ENCODE data around the gene PTGR2. TPM values are rescaled to one million over a fixed set of nuclear protein-coding genes. Genes with fewer than 3 reads are reported as not detected.
"Not testable (repeated sequence)": the region's sequence is repeated elsewhere in the genome, so short reads cannot be mapped to it uniquely, and the experiment has no call there.

PTGR2 gene
- total RNA-seq, 1 donor from 2014 or later: 5.0 TPM

DNA sequence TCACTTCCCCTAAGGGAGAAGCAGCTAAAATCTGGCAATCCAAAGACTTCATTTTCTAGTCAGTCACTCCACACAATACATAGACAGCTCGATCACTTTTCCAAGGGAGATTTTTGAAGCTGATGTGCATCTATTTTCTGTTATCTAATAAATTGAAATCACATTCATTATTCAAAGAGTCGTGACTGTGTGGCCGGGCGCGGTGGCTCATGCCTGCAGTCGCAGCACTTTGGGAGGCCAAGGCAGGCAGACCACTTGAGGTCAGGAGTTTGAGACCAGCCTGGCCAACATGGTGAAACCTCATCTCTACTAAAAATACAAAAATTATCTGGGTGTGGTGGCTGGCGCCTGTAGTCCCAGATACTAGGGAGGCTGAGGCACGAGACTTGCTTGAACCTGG lies 27.1 kb upstream of the PTGR2 start:
- H3K27me3 Mint-ChIP-seq (ENCODE audit: unreplicated experiment): no peaks in the 10 kb centered on the region
- H3K4me3 Mint-ChIP-seq (ENCODE audit: unreplicated experiment): no peak overlapping the region
- peaks cover 10% of the 10 kb centered on the region for H3K9me3 Mint-ChIP-seq (ENCODE audit: unreplicated experiment)
- H3K36me3 Mint-ChIP-seq (ENCODE audit: unreplicated experiment): no peaks in the 10 kb centered on the region
- TF ChIP-seq, protein P1, sequence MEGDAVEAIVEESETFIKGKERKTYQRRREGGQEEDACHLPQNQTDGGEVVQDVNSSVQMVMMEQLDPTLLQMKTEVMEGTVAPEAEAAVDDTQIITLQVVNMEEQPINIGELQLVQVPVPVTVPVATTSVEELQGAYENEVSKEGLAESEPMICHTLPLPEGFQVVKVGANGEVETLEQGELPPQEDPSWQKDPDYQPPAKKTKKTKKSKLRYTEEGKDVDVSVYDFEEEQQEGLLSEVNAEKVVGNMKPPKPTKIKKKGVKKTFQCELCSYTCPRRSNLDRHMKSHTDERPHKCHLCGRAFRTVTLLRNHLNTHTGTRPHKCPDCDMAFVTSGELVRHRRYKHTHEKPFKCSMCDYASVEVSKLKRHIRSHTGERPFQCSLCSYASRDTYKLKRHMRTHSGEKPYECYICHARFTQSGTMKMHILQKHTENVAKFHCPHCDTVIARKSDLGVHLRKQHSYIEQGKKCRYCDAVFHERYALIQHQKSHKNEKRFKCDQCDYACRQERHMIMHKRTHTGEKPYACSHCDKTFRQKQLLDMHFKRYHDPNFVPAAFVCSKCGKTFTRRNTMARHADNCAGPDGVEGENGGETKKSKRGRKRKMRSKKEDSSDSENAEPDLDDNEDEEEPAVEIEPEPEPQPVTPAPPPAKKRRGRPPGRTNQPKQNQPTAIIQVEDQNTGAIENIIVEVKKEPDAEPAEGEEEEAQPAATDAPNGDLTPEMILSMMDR (IDR thresholded peaks at IDR 0.05): no peak
- DNase-seq (ENCODE audit: extremely low spot score, unreplicated experiment): no peak
- H3K4me1 Mint-ChIP-seq (ENCODE audit: unreplicated experiment): peaks cover 28% of the 10 kb centered on the region
- H3K27ac Mint-ChIP-seq (ENCODE audit: unreplicated experiment): peak overlapping the region; percentile 14

DNA sequence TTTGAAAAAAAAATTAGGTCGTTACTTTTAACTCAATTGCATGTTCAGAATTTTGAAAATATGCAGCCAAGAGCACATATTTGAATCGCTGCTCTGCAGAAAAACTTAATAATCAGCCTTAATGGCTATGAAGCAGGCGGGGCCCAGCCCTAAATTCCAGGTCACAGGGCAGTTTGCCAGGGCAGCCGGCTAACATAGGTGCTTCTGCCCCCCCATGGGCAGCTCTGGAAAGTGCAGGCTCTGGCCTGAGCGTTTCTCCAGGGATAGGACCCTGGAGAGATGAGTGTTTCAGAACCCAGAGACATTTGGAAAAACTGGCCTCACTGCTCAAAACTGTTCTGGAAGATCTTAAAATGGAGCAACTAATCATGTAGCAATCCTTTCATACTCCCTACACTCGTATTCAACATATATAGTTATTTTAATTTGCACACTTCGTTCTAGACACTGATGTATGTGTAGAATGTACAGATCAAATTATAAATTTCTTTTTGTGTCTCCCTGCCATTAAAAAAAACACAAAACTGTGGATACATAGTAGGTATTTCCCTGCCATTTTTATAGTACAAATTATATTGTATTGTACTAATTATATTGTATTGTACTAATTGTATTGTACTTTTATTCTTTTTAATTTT lies 26.0 kb upstream of the PTGR2 start:
- Mint-ChIP-seq H3K27ac (ENCODE audit: unreplicated experiment) (peak overlapping the region; percentile 3), H3K36me3 (ENCODE audit: unreplicated experiment) (no peaks in the 10 kb centered on the region), H3K27me3 (ENCODE audit: unreplicated experiment) (no peaks in the 10 kb centered on the region), H3K4me3 (ENCODE audit: unreplicated experiment) (no peak overlapping the region), H3K4me1 (ENCODE audit: unreplicated experiment) (peaks cover 34% of the 10 kb centered on the region), H3K9me3 (ENCODE audit: unreplicated experiment) (peaks cover 10% of the 10 kb centered on the region)
- TF ChIP-seq, protein P1 (IDR thresholded peaks at IDR 0.05): peak; percentile 88
- DNase-seq (ENCODE audit: extremely low spot score, unreplicated experiment): peak; percentile 88

GRCh38 chr14:73827190-73827589 lies 24.4 kb upstream of the PTGR2 start:
- TF ChIP-seq, protein P1 (IDR thresholded peaks at IDR 0.05): peak; percentile 41
- H3K4me3 Mint-ChIP-seq (ENCODE audit: unreplicated experiment); H3K27ac Mint-ChIP-seq (ENCODE audit: unreplicated experiment); H3K9me3 Mint-ChIP-seq (ENCODE audit: unreplicated experiment); H3K27me3 Mint-ChIP-seq (ENCODE audit: unreplicated experiment); DNase-seq (ENCODE audit: extremely low spot score, unreplicated experiment); H3K36me3 Mint-ChIP-seq (ENCODE audit: unreplicated experiment): not testable (repeated sequence)
- peaks cover 39% of the 10 kb centered on the region for H3K4me1 Mint-ChIP-seq (ENCODE audit: unreplicated experiment)

GRCh38 chr14:73829071-73829470 lies 22.6 kb upstream of the PTGR2 start:
- H3K4me3 Mint-ChIP-seq (ENCODE audit: unreplicated experiment): no peak overlapping the region
- H3K36me3 Mint-ChIP-seq (ENCODE audit: unreplicated experiment): no peaks in the 10 kb centered on the region
- peak overlapping the region; percentile 36 for H3K27ac Mint-ChIP-seq (ENCODE audit: unreplicated experiment)
- DNase-seq (ENCODE audit: extremely low spot score, unreplicated experiment): no peak
- no peaks in the 10 kb centered on the region for H3K27me3 Mint-ChIP-seq (ENCODE audit: unreplicated experiment)
- H3K9me3 Mint-ChIP-seq (ENCODE audit: unreplicated experiment): no peaks in the 10 kb centered on the region
- TF ChIP-seq, protein P1 (IDR thresholded peaks at IDR 0.05): no peak
- H3K4me1 Mint-ChIP-seq (ENCODE audit: unreplicated experiment): peaks cover 46% of the 10 kb centered on the region

DNA sequence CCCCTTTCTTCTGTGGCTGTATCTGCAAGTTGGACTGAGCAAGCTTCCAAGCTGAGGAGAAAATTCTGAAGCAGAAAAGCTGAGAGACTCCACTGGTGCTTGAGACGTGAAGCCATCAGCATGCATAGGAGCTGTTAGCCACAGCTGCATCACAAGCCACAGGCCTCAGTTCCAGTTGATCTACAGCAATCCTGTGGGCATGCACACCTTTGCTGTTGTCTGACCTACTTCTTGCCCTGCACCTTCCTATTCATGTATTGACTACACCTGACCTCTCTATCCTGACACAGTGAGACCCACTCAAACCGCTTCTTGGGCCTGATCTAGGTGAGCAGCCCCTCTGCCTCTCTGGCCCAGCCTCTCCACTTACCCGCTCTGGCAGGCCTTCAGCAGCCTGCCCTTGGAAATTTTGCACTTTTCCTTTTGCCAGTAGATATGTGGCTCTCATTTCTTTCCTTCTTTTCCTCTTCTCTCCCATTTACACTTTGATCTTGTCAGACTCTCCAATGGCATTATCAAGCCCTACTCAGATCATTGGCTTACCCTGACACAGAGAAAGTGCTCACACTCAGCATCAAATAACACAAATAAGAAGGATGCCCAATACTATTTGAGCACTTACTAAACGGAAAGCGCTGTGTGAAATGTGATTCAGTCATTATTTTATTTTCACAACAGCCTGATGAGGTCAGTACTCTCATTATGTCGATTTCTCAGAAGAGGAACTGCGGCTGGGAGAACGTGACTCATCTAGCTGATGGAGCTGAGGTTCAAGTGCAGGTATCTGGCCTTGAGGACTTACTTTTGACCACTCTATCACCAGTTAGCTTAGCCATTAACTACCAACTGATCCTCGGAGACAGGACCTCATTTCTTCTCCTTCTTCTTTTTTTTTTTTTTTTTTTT lies 21.9 kb upstream of the PTGR2 start:
- H3K27me3 Mint-ChIP-seq (ENCODE audit: unreplicated experiment): no peaks in the 10 kb centered on the region
- no peak overlapping the region for H3K4me3 Mint-ChIP-seq (ENCODE audit: unreplicated experiment)
- peaks cover 47% of the 10 kb centered on the region for H3K4me1 Mint-ChIP-seq (ENCODE audit: unreplicated experiment)
- TF ChIP-seq, protein P1 (IDR thresholded peaks at IDR 0.05): no peak
- H3K36me3 Mint-ChIP-seq (ENCODE audit: unreplicated experiment): no peaks in the 10 kb centered on the region
- H3K9me3 Mint-ChIP-seq (ENCODE audit: unreplicated experiment): no peaks in the 10 kb centered on the region
- DNase-seq (ENCODE audit: extremely low spot score, unreplicated experiment): no peak
- H3K27ac Mint-ChIP-seq (ENCODE audit: unreplicated experiment): peak overlapping the region; percentile 36
